ENCODE results near the gene SCFD2.

Gene SCFD2

GRCh38 chr4:52862639-52863161 is 503.2 kb downstream of the SCFD2 start:
- H3K4me3 ChIP-seq (ENCODE audit: control insufficient read depth, low read depth, low read length): peak overlapping the region; percentile 52
- no peak for TF ChIP-seq CTCF (IDR thresholded peaks at IDR 0.05; ENCODE audit: control insufficient read depth, insufficient read depth, low read depth, low read length, missing control alignments)
- DNase-seq (ENCODE audit: low read depth): no peak

- DNase-seq (ENCODE audit: low read depth): no peak
- TF ChIP-seq CTCF (IDR thresholded peaks at IDR 0.05; ENCODE audit: control insufficient read depth, insufficient read depth, low read depth, low read length, missing control alignments): no peak
- H3K4me3 ChIP-seq (ENCODE audit: control insufficient read depth, low read depth, low read length): peak within 1 kb of the TSS; percentile 52
These were observed 503.8 kb downstream of the SCFD2 start, which contains the start of gene RASL11B for GRCh38 chr4:52861879-52862616. TSS of gene RASL11B (plus strand) at chr4:52862317. CDS start at chr4:52862508, 191 bp downstream.

- DNase-seq (ENCODE audit: low read depth): no peak
- peak overlapping the region; percentile 52 for H3K4me3 ChIP-seq (ENCODE audit: control insufficient read depth, low read depth, low read length)
- TF ChIP-seq CTCF (IDR thresholded peaks at IDR 0.05; ENCODE audit: control insufficient read depth, insufficient read depth, low read depth, low read length, missing control alignments): no peak
These were observed 504.6 kb downstream of the SCFD2 start for GRCh38 chr4:52861171-52861823.

GRCh38 chr4:52860361-52860760 is 505.5 kb downstream of the SCFD2 start:
- no peak overlapping the region for H3K4me3 ChIP-seq (ENCODE audit: control insufficient read depth, low read depth, low read length)
- no peak for TF ChIP-seq CTCF (IDR thresholded peaks at IDR 0.05; ENCODE audit: control insufficient read depth, insufficient read depth, low read depth, low read length, missing control alignments)
- DNase-seq (ENCODE audit: low read depth): no peak

- DNase-seq (ENCODE audit: low read depth): no peak
- no peak overlapping the region for H3K4me3 ChIP-seq (ENCODE audit: control insufficient read depth, low read depth, low read length)
- no peak for TF ChIP-seq CTCF (IDR thresholded peaks at IDR 0.05; ENCODE audit: control insufficient read depth, insufficient read depth, low read depth, low read length, missing control alignments)
These were observed 509.1 kb downstream of the SCFD2 start for GRCh38 chr4:52856801-52857200.

GRCh38 chr4:52853351-52853750 is 512.5 kb downstream of the SCFD2 start:
- DNase-seq (ENCODE audit: low read depth): peak; percentile 35
- no peak overlapping the region for H3K4me3 ChIP-seq (ENCODE audit: control insufficient read depth, low read depth, low read length)
- TF ChIP-seq CTCF (IDR thresholded peaks at IDR 0.05; ENCODE audit: control insufficient read depth, insufficient read depth, low read depth, low read length, missing control alignments): no peak
